Urinary bladder (tissue), 4 donors: Measurements from ENCODE around the gene SP140. TPM values are rescaled to one million over a fixed set of nuclear protein-coding genes. Genes with fewer than 3 reads are reported as not detected.
A peak's percentile ranks its signal among the peaks of the same experiment; 100 is the strongest.
"Not testable (repeated sequence)": the region's sequence is repeated elsewhere in the genome, so short reads cannot be mapped to it uniquely, and the experiment has no call there.

Source experiments
- DNase-seq: peaks from one replicate; pipeline ENCODE4 v3.0.0-alpha.2; 2015; ENCODE audit errors: extremely low spot score
- H3K27ac ChIP-seq: one replicate; pipeline ENCODE4 v1.5.1; 2013; ENCODE audit warnings: low read depth, mild to moderate bottlenecking, moderate library complexity
- H3K36me3 ChIP-seq: one replicate; pipeline ENCODE4 v1.6.1; 2013; ENCODE audit warnings: mild to moderate bottlenecking, moderate library complexity; ENCODE audit not compliant: insufficient read depth
- H3K4me1 ChIP-seq: one replicate; pipeline ENCODE4 v1.6.1; 2013; ENCODE audit warnings: mild to moderate bottlenecking, moderate library complexity; ENCODE audit not compliant: insufficient read depth
- H3K4me3 ChIP-seq: one replicate; pipeline ENCODE4 v1.5.1; 2013; ENCODE audit warnings: low read depth, low read length
- WGBS: extraction: QIAGEN DNeasy Blood & Tissue Kit; methylation state at CpG from one replicate; pipeline ENCODE4 v1.1.7; 2013; 5-methylcytosine and 5-hydroxymethylcytosine counted together
- polyA plus RNA-seq: library from polyadenylated mRNA; stranded (reverse); fragments of 200-250 nt; gene quantifications from one replicate; pipeline ENCODE4 v1.2.3, GENCODE V29; 2013
- total RNA-seq: library from RNA; depleted of rRNA; stranded (reverse); fragments of >200 nt; gene quantifications from one replicate; pipeline ENCODE4 v1.2.3, GENCODE V29; 2014
- donor health status: healthy with polysubstance abuse.
- donor health status: healthy.

The SP140 gene
- total and polyA plus RNA-seq, 2 donors = 1.0 to 1.8 TPM

DNA sequence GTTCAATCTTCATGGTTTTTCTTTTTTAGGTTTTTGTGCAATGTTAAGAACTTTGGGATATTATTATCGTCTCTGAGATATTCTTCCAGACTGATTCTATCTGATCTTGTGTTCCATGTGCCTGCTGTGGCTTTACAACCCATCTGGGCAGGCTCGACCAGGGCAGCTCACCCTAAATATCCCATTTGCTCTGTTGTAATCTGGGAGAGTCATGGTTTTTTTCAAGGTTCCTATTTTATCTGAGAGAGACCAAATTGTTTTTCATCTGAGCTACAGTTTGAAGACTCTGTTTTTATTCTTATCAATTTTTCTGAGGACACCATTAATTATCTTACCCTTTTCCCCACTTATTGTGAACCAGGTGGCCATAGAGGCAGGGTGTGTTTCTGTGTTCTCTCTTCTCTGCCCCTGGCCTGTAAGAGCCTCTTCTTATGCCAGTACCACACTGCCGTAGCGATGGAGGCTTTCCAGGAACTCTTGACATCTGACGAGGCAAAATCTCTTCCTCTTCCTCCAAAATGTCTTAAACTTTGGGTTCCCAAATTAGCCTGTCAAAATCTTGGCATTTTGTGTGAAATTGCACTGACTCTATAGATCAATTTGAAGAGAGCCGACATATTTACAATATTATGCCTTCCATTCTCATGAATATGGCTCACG is 104.5 kb downstream of the SP140 start:
- 82% methylated on average over 7 of the region's 7 CpGs for WGBS
- no peak overlapping the region for H3K4me3 ChIP-seq

DNA sequence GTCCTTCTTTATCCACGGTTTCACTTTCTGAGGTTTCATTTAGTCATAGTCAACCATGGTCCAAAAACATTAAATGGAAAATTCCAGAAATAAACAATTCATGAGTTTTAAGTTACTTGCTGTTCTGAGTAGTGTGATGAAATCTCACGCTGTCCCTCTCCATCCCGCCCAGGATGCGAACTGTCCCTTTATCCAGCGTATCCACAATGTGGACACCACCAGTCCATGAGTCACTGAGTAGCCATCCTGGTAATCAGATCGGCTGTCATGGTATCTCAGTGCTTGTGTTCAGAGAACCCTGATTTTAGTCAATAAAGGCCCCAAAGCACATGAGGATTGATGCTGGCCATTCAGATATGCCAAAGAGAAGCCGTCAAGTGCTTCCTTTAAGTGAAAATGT is 105.2 kb downstream of the SP140 start:
- Histone ChIP-seq H3K36me3 (peaks cover 6% of the 10 kb centered on the region), H3K4me1 (no peaks in the 10 kb centered on the region), H3K27ac (no peak overlapping the region), H3K4me3 (no peak overlapping the region)
- no peak for DNase-seq
- WGBS = 86% methylated on average over 7 of the region's 7 CpGs

More for the DNA sequence above, 104.5 kb downstream of the SP140 start:
- no peaks in the 10 kb centered on the region for H3K4me1 ChIP-seq
- peaks cover 4% of the 10 kb centered on the region for H3K36me3 ChIP-seq
- no peak overlapping the region for H3K27ac ChIP-seq
- no peak for DNase-seq

DNA sequence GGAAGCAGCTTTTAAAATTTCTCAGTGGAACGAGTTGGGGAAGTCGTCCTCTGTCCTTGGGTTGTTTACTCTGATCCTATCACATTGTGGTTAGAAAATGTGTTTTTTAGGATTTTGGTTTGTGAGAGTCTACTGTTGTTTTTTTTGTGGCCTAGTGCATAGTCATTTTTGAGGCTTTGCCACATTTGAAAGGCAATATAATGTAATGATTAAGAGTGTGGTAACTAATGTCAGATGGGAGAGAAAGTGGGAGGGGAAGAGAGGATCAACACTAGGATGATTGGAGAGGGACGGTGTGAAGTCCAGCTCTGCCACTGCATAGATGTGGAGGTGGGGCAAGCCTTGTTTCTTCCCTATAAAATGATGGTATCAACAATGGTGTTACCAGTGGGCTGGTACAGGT is 109.9 kb downstream of the SP140 start:
- H3K4me3 ChIP-seq = no peak overlapping the region
- no peak for DNase-seq
- WGBS = 48% methylated on average over 3 of the region's 3 CpGs
- peaks cover 11% of the 10 kb centered on the region for H3K36me3 ChIP-seq
- peak overlapping the region; percentile 32 for H3K27ac ChIP-seq
- no peaks in the 10 kb centered on the region for H3K4me1 ChIP-seq

DNA sequence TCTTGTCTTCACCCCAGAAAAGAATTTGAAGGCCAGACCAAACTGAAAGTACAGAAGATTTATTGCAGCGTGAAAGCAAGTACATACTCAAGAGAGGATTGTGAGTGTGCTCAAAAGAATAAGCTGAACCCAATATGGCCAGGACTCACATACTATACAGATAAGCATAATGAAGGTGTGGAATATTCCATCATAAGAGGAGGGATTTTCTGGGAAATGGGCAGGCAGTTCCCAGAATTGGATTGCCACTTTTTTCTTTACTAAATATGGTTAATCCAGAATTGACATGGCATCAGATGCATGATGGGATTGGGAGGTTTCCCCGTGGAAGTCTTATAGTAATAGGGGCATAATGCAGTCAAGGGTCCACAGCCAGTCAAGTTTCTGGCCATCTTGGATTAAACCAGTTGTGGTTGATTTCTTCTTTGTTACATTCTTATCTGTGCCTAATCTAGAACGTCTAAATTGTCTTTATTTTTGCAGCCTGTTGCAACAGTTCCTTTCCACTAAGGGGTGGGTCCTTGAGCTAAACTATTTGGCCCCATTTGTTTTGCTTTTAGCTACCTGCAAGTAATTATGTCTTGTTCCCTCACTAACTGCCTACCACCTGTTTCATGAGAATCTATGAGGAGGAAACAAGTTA is 110.4 kb downstream of the SP140 start:
- DNase-seq = no peak
- H3K4me3 ChIP-seq = no peak overlapping the region
- H3K4me1 ChIP-seq = no peaks in the 10 kb centered on the region
- no peak overlapping the region for H3K27ac ChIP-seq
- WGBS = 80% methylated on average over 3 of the region's 3 CpGs
- peaks cover 11% of the 10 kb centered on the region for H3K36me3 ChIP-seq

DNA sequence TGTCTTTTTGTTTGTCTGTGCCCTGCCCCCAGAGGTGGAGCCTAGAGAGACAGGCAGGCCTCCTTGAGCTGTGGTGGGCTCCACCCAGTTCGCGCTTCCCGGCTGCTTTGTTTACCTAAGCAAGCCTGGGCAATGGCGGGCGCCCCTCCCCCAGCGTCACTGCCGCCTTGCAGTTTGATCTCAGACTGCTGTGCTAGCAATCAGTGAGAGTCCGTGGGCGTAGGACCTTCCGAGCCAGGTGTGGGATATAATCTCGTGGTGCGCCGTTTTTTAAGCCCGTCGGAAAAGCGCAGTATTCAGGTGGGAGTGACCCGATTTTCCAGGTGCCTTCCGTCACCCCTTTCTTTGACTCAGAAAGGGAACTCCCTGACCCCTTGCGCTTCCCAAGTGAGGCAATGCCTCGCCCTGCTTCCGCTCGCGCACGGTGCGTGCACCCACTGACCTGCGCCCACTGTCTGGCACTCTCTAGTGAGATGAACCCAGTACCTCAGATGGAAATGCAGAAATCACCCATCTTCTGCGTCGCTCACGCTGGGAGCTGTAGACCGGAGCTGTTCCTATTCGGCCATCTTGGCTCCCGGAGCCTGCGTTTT is 116.5 kb downstream of the SP140 start:
- WGBS = 88% methylated on average over 33 of the region's 33 CpGs

DNA sequence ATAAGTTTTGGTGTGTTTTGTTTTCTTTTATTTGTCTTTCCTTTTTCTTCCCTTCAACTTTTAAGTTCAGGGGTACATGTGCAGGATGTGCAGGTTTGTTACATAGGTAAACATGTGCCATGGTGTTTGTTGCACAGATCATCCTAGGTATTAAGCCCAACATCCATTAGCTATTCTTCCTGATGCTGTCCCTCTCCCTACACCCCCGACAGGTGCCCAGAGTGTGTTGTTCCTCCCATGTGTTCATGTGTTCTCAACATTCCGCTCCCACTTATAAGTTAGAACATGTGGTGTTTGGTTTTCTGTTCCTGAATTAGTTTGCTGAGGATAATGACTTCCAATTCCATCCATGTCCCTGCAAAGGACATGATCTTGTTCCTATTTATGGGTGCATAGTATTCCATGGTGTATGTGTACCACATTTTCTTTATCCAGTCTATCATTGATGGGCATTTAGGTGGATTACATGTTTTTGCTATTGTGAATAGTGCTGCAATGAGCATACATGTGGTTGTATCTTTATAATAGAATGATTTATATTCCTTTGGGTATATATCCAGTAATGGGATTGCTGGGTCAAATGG is 117.6 kb downstream of the SP140 start:
- H3K4me3 ChIP-seq, H3K27ac ChIP-seq, H3K36me3 ChIP-seq, H3K4me1 ChIP-seq, DNase-seq: not testable (repeated sequence)
- 92% methylated on average over 2 of the region's 2 CpGs for WGBS

More for the DNA sequence above, 116.5 kb downstream of the SP140 start:
- not testable (repeated sequence) for H3K4me3 ChIP-seq, H3K27ac ChIP-seq, DNase-seq, H3K4me1 ChIP-seq, H3K36me3 ChIP-seq

DNA sequence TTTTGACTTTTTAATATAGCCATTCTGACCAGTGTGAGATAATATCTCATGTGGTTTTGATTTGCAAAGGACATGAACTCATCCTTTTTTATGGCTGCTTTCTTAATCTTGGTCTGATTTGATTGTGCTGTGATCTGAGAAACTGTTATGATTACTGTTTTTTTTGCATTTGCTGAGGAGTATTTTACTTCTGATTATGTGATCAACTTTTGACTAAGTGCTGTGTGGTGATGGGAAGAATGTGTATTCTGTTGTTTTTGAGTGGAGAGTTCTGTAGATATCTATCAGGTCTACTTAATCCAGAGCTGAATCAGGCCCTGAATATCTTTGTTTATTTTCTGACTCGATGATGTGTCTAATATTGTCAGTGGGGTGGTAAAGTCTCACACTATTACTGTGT is 118.2 kb downstream of the SP140 start:
- DNase-seq = no peak
- Histone ChIP-seq H3K4me3 (no peak overlapping the region), H3K27ac (no peak overlapping the region), H3K4me1 (no peaks in the 10 kb centered on the region), H3K36me3 (peaks cover under 1% of the 10 kb centered on the region)
- 69% methylated on average over 1 of the region's 1 CpG for WGBS

DNA sequence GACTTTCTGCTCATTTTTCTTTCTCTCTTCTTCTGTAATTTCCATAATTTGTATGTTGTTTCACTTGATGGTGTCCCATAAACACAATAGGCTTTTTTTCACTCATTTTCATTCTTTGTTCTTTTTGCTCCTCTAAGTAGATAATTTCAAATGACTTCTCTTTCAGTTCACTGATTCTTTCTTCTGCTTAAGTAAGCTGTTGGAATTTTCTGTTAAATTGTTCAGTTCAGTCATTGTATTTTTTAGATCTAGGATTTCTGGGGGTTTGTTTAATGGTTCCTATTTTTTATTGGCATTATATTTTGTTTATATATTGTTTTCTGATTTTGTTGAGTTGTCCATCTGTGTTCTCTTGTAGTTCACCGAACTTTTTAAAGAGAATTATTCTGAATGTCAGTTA is 120.9 kb downstream of the SP140 start:
- no peak overlapping the region for H3K4me3 ChIP-seq
- H3K27ac ChIP-seq = no peak overlapping the region
- peaks cover 2% of the 10 kb centered on the region for H3K36me3 ChIP-seq
- H3K4me1 ChIP-seq = no peaks in the 10 kb centered on the region
- WGBS = 95% methylated on average over 1 of the region's 1 CpG
- DNase-seq = no peak

DNA sequence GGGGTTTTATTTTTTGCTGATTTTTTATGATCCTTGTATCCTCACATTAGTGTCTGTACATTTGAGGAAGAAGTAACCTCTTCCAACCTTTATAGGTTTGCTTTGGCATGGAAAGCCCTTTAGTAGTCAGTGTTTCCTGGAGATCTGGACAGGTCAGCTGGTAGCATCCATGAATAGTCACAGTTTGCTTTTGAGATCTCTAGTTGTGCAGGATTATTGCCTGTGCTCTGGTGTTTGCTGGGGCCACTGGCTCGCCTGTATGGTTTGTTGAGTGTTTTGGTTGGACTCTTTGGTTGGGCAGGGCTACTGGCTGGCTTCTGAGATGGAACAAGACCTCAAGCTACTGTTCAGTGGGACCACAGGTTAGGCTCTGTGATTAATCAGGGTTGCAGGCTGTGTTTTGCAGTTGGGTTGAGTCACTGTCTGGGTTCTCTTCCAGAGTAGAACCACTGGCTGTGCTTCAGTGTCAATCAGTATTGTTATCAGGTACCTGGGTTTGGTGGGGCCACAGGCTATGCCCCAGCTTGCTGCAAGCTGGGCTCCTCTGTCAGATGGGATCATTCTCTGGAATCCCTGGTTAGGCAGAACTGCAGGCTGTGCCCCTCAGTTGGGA is 121.5 kb downstream of the SP140 start:
- H3K36me3 ChIP-seq = peaks cover 2% of the 10 kb centered on the region
- no peak overlapping the region for H3K27ac ChIP-seq
- DNase-seq = no peak
- H3K4me1 ChIP-seq = no peaks in the 10 kb centered on the region
- no peak overlapping the region for H3K4me3 ChIP-seq
- 63% methylated on average over 1 of the region's 1 CpG for WGBS

DNA sequence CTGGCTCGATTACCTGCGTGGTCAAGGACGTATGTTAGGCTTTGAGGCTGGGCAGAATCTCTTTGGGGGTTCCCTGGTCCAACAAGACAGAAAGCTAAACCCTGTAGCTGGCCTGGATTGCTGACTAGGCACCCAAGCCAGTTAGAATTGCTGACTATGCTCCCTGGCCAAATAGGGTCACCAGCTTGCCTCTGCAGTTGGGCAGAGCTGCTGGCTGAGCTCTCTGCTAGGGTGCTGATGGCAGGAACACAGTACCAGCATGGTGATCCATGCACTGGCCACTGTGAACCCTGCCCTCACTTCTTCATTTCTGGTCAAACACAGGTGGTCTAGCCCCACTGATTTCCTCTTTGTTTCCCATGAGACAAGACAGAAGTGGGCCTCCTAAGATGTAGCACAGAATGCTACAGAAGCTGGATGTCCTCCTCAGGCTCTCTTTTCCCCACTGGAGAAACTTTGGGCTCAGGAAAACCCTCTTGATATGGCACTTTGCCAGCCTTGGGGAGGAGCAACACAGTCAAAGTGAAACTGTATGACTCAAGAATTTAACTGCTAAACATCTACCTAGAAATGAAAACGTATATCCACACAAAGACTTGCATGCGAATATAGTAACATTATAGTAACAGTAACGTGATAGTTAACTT is 122.2 kb downstream of the SP140 start:
- H3K36me3 ChIP-seq = peaks cover 2% of the 10 kb centered on the region
- H3K27ac ChIP-seq = no peak overlapping the region
- no peaks in the 10 kb centered on the region for H3K4me1 ChIP-seq
- H3K4me3 ChIP-seq = no peak overlapping the region
- no peak for DNase-seq
- WGBS = 81% methylated on average over 6 of the region's 6 CpGs

DNA sequence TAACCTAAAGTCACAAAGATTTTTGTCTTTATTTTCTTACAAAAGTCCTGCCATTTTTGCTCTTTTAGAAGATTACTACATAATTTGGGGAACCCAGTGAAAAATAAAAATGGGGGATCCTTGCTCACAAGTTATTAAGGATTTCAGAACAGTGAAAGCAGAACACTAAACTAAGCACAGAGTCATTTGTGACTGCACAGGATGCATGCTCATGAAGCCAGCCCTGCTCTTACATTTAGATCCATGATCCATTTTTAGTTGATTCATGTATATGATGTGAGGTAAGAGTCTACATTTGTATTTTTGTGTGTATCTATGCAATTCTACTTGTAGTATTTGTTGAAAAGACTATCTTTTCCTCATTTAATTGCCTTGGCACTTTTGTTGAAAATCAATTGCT is 123.3 kb downstream of the SP140 start:
- Histone ChIP-seq H3K4me1 (no peaks in the 10 kb centered on the region), H3K27ac (no peak overlapping the region), H3K36me3 (peaks cover 2% of the 10 kb centered on the region), H3K4me3 (no peak overlapping the region)
- DNase-seq = no peak

DNA sequence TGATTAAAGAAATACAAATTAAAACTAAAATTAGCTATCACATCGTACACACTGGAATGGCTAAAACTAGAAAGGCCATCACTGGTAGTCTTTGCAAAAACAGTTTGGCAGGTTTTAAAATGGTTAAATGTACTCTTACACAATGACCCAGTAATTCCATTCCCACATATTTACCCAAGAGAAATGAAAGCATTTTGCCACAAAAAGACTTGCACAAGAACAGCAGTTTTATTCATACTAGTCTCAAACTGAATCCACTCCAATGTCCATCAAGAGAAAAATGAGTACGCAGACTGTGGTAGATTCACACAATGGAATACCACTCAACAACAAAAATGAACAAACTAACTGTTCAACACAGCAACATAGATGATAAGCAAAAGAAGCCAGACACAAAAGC is 130.5 kb downstream of the SP140 start:
- no peak for DNase-seq
- H3K4me1 ChIP-seq = no peaks in the 10 kb centered on the region
- no peak overlapping the region for H3K27ac ChIP-seq
- H3K4me3 ChIP-seq = no peak overlapping the region
- H3K36me3 ChIP-seq = no peaks in the 10 kb centered on the region
- WGBS = 87% methylated on average over 2 of the region's 2 CpGs

DNA sequence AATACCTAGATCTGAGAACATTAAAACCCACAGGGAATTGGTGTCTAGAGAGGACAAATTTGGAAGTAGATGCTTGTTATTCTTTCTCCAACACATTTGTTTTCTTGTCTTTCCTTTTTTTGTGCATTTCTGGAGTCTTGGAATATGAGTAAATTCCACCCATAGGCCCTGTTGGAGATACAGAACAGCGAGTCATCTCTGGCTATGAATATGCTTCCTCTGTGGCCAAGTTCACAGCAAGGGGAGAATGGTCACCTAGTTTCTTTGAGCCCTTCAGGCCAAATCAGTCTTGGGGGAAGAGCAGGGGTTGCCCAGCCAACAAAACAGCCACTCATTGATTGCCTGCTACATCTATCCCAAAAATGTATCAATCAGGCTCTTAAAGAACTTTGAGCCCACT is 132.8 kb downstream of the SP140 start:
- no peaks in the 10 kb centered on the region for H3K36me3 ChIP-seq
- WGBS = 85% methylated on average over 1 of the region's 1 CpG
- no peak overlapping the region for H3K27ac ChIP-seq
- no peaks in the 10 kb centered on the region for H3K4me1 ChIP-seq
- no peak for DNase-seq
- H3K4me3 ChIP-seq = no peak overlapping the region
